HG03521 (cell line): Measurements from ENCODE around the gene PANX1.

Experiments
- ATAC-seq: cut with Tn5 transposase; IDR thresholded peaks from one replicate; pipeline ENCODE4 v1.9.1; 2021; ENCODE audit warnings: mild to moderate bottlenecking, moderate library complexity; ENCODE audit not compliant: unreplicated experiment

Gene PANX1

GRCh38 chr11:94183886-94184264 is 55.2 kb downstream of the PANX1 start:
- ATAC-seq: peak; percentile 65

GRCh38 chr11:94184362-94184761 is 55.7 kb downstream of the PANX1 start:
- no peak for ATAC-seq

GRCh38 chr11:94184846-94185245 is 56.2 kb downstream of the PANX1 start:
- ATAC-seq: no peak

GRCh38 chr11:94185416-94186084 is 56.9 kb downstream of the PANX1 start:
- no peak for ATAC-seq

GRCh38 chr11:94186342-94187203 is 57.9 kb downstream of the PANX1 start:
- no peak for ATAC-seq

- ATAC-seq: no peak
Measured at GRCh38 chr11:94193288-94193687, 64.6 kb downstream of the PANX1 start.

- ATAC-seq: no peak
Measured at GRCh38 chr11:94194712-94195111, 66.1 kb downstream of the PANX1 start.

GRCh38 chr11:94196363-94196762 is 67.7 kb downstream of the PANX1 start:
- ATAC-seq: no peak

- no peak for ATAC-seq
Measured at GRCh38 chr11:94198718-94199117, 70.1 kb downstream of the PANX1 start.

GRCh38 chr11:94199136-94200130 is 70.8 kb downstream of the PANX1 start:
- ATAC-seq: no peak

GRCh38 chr11:94201004-94201465 is 72.4 kb downstream of the PANX1 start:
- ATAC-seq: no peak

- ATAC-seq: no peak
Measured at GRCh38 chr11:94203070-94203469, 74.4 kb downstream of the PANX1 start.

- ATAC-seq: no peak
Measured at GRCh38 chr11:94211261-94211830, 82.7 kb downstream of the PANX1 start.

- no peak for ATAC-seq
Measured at GRCh38 chr11:94212898-94213297, 84.3 kb downstream of the PANX1 start.

- no peak for ATAC-seq
Measured at GRCh38 chr11:94217705-94218104, 89.1 kb downstream of the PANX1 start.

GRCh38 chr11:94218372-94218771 is 89.7 kb downstream of the PANX1 start:
- no peak for ATAC-seq

GRCh38 chr11:94219771-94220170 is 91.1 kb downstream of the PANX1 start:
- no peak for ATAC-seq

GRCh38 chr11:94224078-94224477 is 95.4 kb downstream of the PANX1 start:
- ATAC-seq: no peak
